Natural killer cell (primary cell): Measurements from ENCODE around the gene COL23A1. TPM values are rescaled to one million over a fixed set of nuclear protein-coding genes. Genes with fewer than 3 reads are reported as not detected.

Experiments used
- ATAC-seq, 3 donors: fragments of 150-1000 bp in 2 of 3; fragments of 200-7000 bp in 1 of 3; cut with Tn5 transposase; 1 replicate in 1 of 3; 2 replicates in 2 of 3; pipeline ENCODE4 v1.10.0; 2021; ENCODE audit warnings: mild to moderate bottlenecking in 2 of 3, moderate library complexity in 2 of 3
- DNase-seq, 2 donors: peaks; one replicate each; pipeline versions ENCODE4 v3.0.0 to v3.0.0-alpha.2; 2013 to 2021; ENCODE audit warnings: mixed read lengths in 1 of 2
- H3K27ac ChIP-seq: one replicate; pipeline ENCODE4 v1.5.1; 2013; ENCODE audit warnings: mild to moderate bottlenecking, low read length
- H3K27me3 ChIP-seq: one replicate; pipeline ENCODE4 v1.6.1; 2013; ENCODE audit warnings: low read length; ENCODE audit not compliant: control insufficient read depth, insufficient read depth
- H3K36me3 ChIP-seq: one replicate; pipeline ENCODE4 v1.6.1; 2013; ENCODE audit warnings: low read length; ENCODE audit not compliant: control insufficient read depth, insufficient read depth
- H3K4me1 ChIP-seq: one replicate; pipeline ENCODE4 v1.6.1; 2013; ENCODE audit warnings: low read length; ENCODE audit not compliant: control insufficient read depth, insufficient read depth
- H3K4me3 ChIP-seq: one replicate; pipeline ENCODE4 v1.5.1; 2013; ENCODE audit warnings: low read length
- H3K9me3 ChIP-seq: one replicate; pipeline ENCODE4 v1.6.1; 2013; ENCODE audit warnings: low read length; ENCODE audit not compliant: control insufficient read depth, insufficient read depth
- H3K27ac Mint-ChIP-seq, 2 donors: one replicate each; pipeline ENCODE4 v1.8.0; 2022; ENCODE audit warnings: mild to moderate bottlenecking in 2 of 2, mixed read lengths in 2 of 2, moderate library complexity in 1 of 2
- H3K27me3 Mint-ChIP-seq, 2 donors: one replicate each; pipeline ENCODE4 v1.8.0; 2022; ENCODE audit warnings: low read depth in 2 of 2, mixed read lengths in 2 of 2
- H3K36me3 Mint-ChIP-seq: one replicate; pipeline ENCODE4 v1.8.0; 2022; ENCODE audit warnings: mixed read lengths
- H3K4me1 Mint-ChIP-seq, 2 donors: one replicate each; pipeline ENCODE4 v1.8.0; 2022; ENCODE audit warnings: mixed read lengths in 2 of 2
- H3K4me3 Mint-ChIP-seq: one replicate; pipeline ENCODE4 v1.8.0; 2022; ENCODE audit warnings: mild to moderate bottlenecking, moderate library complexity, mixed read lengths
- H3K9me3 Mint-ChIP-seq, 2 donors: one replicate each; pipeline ENCODE4 v1.8.0; 2022; ENCODE audit warnings: mixed read lengths in 2 of 2
- WGBS: methylation state at CpG from one replicate; pipeline ENCODE4 v1.1.7; 2013; ENCODE audit warnings: missing lambda C conversion rate; ENCODE audit not compliant: insufficient coverage; 5-methylcytosine and 5-hydroxymethylcytosine counted together
- intact Hi-C: fragments of 100-400 bp; cut with micrococcal nuclease; formaldehyde crosslinking; loops from one replicate; pipeline ENCODE4 v1.14.2; 2022
- total RNA-seq, 4 donors: library from RNA; stranded (reverse); fragments of 120-200 nt in 1 of 4; gene quantifications; one replicate each; pipeline versions ENCODE4 v1.2.3 to v1.2.4, GENCODE V29; 2013 to 2022
- TF ChIP-seq, protein P1 (sequence below): fragments of 200-600 bp; IDR thresholded peaks from one replicate; pipeline ENCODE4 v1.8.0; 2022; ENCODE audit warnings: antibody characterized with exemption

Gene COL23A1
- total RNA-seq, 3 donors from 2014 or later (not counting 1 experiment from before 2014, with no cell fraction given), result 0.15 TPM; not detected in 2

DNA sequence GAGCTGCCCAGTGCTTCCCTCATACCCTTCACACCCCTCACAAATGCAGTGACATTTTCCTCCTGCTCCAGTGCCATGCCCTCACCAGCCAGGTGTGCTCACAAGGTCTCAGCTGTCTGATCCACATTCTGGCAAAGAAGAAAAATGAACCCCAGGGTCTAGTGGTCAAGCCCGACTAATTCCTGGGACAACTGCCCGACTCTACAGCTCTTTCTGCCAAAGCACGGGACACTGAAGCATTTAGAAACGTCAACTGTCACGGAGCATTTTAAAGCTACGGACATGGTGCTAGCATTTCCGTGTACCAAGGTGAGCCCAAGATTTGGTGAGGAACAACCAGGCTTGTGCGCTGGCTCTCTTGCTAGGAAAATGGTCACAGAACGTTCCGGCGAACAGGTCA is 300.8 kb downstream of the COL23A1 start:
- no peak overlapping the region for H3K4me3 ChIP-seq
- H3K27me3 Mint-ChIP-seq, result peaks cover 14 to 38% of the 10 kb centered on the region in 2 donors
- no peak overlapping the region for H3K4me3 Mint-ChIP-seq
- no peak overlapping the region for H3K27ac Mint-ChIP-seq
- intact Hi-C loops, result no loop called here
- TF ChIP-seq, protein P1, sequence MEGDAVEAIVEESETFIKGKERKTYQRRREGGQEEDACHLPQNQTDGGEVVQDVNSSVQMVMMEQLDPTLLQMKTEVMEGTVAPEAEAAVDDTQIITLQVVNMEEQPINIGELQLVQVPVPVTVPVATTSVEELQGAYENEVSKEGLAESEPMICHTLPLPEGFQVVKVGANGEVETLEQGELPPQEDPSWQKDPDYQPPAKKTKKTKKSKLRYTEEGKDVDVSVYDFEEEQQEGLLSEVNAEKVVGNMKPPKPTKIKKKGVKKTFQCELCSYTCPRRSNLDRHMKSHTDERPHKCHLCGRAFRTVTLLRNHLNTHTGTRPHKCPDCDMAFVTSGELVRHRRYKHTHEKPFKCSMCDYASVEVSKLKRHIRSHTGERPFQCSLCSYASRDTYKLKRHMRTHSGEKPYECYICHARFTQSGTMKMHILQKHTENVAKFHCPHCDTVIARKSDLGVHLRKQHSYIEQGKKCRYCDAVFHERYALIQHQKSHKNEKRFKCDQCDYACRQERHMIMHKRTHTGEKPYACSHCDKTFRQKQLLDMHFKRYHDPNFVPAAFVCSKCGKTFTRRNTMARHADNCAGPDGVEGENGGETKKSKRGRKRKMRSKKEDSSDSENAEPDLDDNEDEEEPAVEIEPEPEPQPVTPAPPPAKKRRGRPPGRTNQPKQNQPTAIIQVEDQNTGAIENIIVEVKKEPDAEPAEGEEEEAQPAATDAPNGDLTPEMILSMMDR, result no peak
- H3K27ac ChIP-seq, result no peak overlapping the region
- 84% methylated on average over 11 of the region's 11 CpGs for WGBS
- no peak for ATAC-seq
- no peak for DNase-seq
- no peaks in the 10 kb centered on the region for H3K36me3 ChIP-seq
- no peaks in the 10 kb centered on the region for H3K4me1 ChIP-seq
- no peaks in the 10 kb centered on the region for H3K36me3 Mint-ChIP-seq
- no peaks in the 10 kb centered on the region for H3K9me3 ChIP-seq
- H3K9me3 Mint-ChIP-seq, result no peaks in the 10 kb centered on the region
- no peaks in the 10 kb centered on the region for H3K4me1 Mint-ChIP-seq
- no peaks in the 10 kb centered on the region for H3K27me3 ChIP-seq

DNA sequence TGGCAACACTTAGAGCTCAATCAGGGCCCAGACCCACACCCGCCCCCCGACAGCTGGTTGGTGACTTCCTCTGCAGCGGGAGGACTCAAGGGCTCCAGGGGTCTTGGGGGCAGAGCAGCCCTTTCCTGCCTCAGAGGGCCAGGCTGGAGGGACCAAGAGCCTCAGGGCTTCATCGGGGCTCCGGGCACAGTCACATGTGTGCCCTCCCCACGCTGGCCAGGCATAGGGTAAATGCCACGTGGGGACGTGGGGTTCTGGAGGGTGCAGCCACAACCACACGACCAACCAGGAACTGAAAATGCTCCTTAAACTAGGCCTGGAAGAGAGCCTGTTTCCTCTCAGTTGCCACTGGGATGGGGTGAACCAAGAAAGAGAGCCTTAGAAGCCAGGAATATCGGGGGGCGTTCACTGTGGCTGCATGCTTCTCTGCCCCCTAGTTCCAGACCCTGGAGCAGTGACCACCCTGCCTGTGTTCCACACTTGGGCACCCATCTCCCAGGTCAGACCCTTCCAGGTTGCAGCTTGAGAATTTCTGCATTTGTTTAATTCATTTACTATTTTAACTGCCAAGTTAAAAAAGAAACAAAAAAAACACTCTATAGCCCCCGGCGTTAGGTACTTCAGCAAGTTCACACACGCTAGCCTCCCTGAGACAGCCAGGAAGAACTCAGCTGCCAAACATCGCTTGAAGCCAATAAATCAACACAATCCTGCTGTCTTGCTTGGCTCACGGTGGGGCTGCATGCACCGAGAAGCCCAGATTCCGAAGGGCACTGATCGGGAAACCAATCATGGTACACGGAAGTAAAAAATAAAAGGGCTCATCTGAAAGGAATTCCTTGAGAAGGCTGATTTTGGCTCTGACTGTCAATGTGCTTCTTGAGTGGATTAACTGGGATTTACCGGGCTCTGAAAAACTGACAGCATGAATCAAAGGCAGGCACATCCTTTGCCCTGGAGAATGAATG is 301.5 kb downstream of the COL23A1 start:
- H3K9me3 Mint-ChIP-seq, result peaks cover 2 to 5% of the 10 kb centered on the region in 2 donors
- intact Hi-C loops, result no loop called here
- H3K4me3 Mint-ChIP-seq, result no peak overlapping the region
- Histone ChIP-seq H3K36me3 (no peaks in the 10 kb centered on the region), H3K27ac (no peak overlapping the region), H3K4me1 (no peaks in the 10 kb centered on the region), H3K27me3 (no peaks in the 10 kb centered on the region), H3K4me3 (no peak overlapping the region), H3K9me3 (peaks cover 4% of the 10 kb centered on the region)
- TF ChIP-seq, protein P1, result no peak
- DNase-seq (no peak), ATAC-seq (no peak)
- 63% methylated on average over 21 of the region's 21 CpGs for WGBS
- H3K36me3 Mint-ChIP-seq, result no peaks in the 10 kb centered on the region
- no peaks in the 10 kb centered on the region for H3K4me1 Mint-ChIP-seq
- H3K27ac Mint-ChIP-seq, result no peak overlapping the region
- peaks cover 13 to 38% of the 10 kb centered on the region in 2 donors for H3K27me3 Mint-ChIP-seq

GRCh38 chr5:178287791-178288105 is 302.4 kb downstream of the COL23A1 start:
- no peak overlapping the region for H3K27ac ChIP-seq
- Mint-ChIP-seq H3K4me1 (no peaks in the 10 kb centered on the region), H3K36me3 (no peaks in the 10 kb centered on the region), H3K27me3 (peaks cover 13 to 38% of the 10 kb centered on the region in 2 donors), H3K4me3 (no peak overlapping the region), H3K9me3 (peaks cover 5 to 8% of the 10 kb centered on the region in 2 donors), H3K27ac (no peak overlapping the region)
- no peaks in the 10 kb centered on the region for H3K36me3 ChIP-seq
- ATAC-seq (no peak), DNase-seq (no peak)
- 96% methylated on average over 10 of the region's 10 CpGs for WGBS
- TF ChIP-seq, protein P1, result no peak
- no peaks in the 10 kb centered on the region for H3K27me3 ChIP-seq
- H3K9me3 ChIP-seq, result peaks cover 5% of the 10 kb centered on the region
- intact Hi-C loops, result no loop called here
- no peaks in the 10 kb centered on the region for H3K4me1 ChIP-seq
- H3K4me3 ChIP-seq, result no peak overlapping the region
